ENCODE measurements around the gene SNAI3. TPM values are rescaled to one million over a fixed set of nuclear protein-coding genes. Genes with fewer than 3 reads are reported as not detected.

The SNAI3 gene
- total RNA-seq (2014; rRNA removed; shearing (Covaris generic)), result 19.2 and 19.4 TPM in 2 replicates
- polyA plus RNA-seq (2016; fragmentation: Nextera tagmentation; extraction: Ambion mirVana), result 10.0 and 10.3 TPM in 2 replicates
- long read RNA-seq, transcript SNAI3-201 (3 exons, 1,732 nt), result major isoform, 9 of 10 reads
- long read RNA-seq, partial matches to known transcripts, result 1 of 10 reads
- long read RNA-seq, other reads (novel, unspliced or antisense), result 0 of 10 reads

DNA sequence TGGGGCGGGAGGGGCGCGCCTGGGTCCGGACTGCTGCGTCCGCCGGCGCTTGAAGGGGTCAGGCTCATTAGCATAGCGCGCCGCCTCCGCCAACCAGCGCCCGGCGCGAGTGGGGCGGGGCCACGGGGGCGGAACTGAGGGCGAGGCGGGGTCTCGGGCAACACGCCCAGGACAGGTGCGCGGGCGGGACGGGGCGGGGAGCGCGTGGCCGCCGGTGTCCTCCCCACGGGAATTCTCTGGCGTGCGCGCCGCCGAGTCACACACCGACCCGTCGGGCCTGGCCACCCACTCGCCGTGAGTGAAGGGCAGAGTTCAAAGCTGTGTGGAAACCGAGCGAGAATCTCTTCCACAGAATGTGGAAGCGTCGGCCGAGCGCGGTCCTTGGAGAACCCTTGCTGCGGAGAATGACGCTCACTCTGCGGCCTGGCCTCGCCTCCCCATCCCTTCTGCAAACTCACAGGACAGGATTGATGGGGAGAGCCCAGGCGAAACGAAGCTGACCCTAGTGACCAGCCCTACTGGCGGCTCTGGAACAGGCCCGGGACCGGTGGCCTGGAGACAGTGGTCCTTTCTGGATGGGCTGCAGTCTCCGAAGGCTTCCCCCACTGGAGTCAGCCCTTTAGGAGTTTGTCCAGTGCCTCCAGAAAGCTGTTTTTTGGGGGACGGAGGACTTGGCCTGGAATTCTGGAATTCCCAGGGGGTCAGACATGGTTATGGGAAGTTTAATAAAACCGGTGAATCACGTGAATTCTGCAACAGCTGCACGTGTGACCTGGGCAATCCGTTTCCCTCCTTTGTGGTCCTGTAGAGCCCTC, at the start of gene SNAI3:
Gene SNAI3 (minus strand): TSS at position 69 of the 815 bp plus-strand sequence. CDS start 101 bp downstream, outside the sequence.
- H3K9me2 ChIP-seq (ENCODE audit: insufficient read depth), result no peaks in the 10 kb centered on the region
- Mint-ChIP-seq H3K27ac (no peak within 1 kb of the TSS), H3K9me3 (no peaks in the 10 kb centered on the region), H3K27me3 (ENCODE audit: insufficient read depth, low read depth, poor library complexity) (peaks cover 35% of the 10 kb centered on the region), H3K4me3 (peak within 1 kb of the TSS; percentile 74), H3K36me3 (ENCODE audit: low read depth) (no peaks in the 10 kb centered on the region), H3K4me1 (peaks cover 15% of the 10 kb centered on the region)
- H3K27me3 ChIP-seq (ENCODE audit: insufficient read depth), result peaks cover 10% of the 10 kb centered on the region
- peak within 1 kb of the TSS; percentile 94 for H2AFZ ChIP-seq
- TF ChIP-seq POLR2AphosphoS5 (IDR thresholded peaks at IDR 0.05; ENCODE audit: low read depth) (peak; percentile 62), EZH2 (IDR thresholded peaks at IDR 0.05; ENCODE audit: low read depth, unreplicated experiment) (no peak)
- no peaks in the 10 kb centered on the region for H3K36me3 ChIP-seq (ENCODE audit: insufficient read depth)
- no peak within 1 kb of the TSS for H3K27ac ChIP-seq (ENCODE audit: low read depth)
- peaks cover 9% of the 10 kb centered on the region for H3K4me1 ChIP-seq (ENCODE audit: insufficient read depth)
- H3F3A ChIP-seq (replicated peaks; ENCODE audit: low read depth), result 0 out of 2 replicates have a peak, but pooled peaks cover 6% of the 10 kb centered on the region
- 0 out of 2 replicates have a peak, but pooled peaks cover 3% of the 10 kb centered on the region for H4K20me1 ChIP-seq (replicated peaks; ENCODE audit: insufficient read depth)
- H3K79me2 ChIP-seq (replicated peaks; ENCODE audit: insufficient read depth), result peaks cover 4% of the 10 kb centered on the region
- H3K4me3 ChIP-seq, result peak within 1 kb of the TSS; percentile 96
- peak within 1 kb of the TSS; percentile 97 for H3K4me2 ChIP-seq
- ATAC-seq, result peak; percentile 85
- DNase-seq (ENCODE audit: low spot score), result peak; percentile 96

DNA sequence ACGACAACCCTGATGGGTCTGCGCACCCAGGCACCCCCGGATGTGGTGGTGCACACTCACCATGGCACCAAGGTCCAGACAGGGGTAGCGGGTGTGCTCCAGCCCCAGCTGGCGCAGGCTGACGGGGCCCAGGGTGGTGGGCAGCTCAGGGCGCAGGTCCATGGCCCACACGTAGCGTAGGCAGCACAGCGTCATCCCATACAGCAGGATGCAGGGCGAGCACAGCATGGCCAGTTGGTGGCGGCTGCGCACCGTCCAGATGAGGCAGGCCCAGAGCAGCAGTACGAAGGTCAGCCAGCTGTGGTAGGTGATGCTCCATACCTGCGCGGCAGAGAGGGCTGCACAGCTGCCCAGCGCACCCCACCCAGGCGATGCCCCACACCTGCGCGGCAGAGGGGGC, 49.8 kb upstream of the SNAI3 start:
- peaks cover 3% of the 10 kb centered on the region; the same call in 1 of the 3 replicates for H3K36me3 Mint-ChIP-seq (ENCODE audit: low read depth)
- H3K27me3 Mint-ChIP-seq (ENCODE audit: insufficient read depth, low read depth, poor library complexity), result peaks cover 10% of the 10 kb centered on the region
- H3K4me3 Mint-ChIP-seq, result no peak overlapping the region
- Histone ChIP-seq H3K4me2 (no peak overlapping the region), H2AFZ (no peak overlapping the region), H3K36me3 (ENCODE audit: insufficient read depth) (no peaks in the 10 kb centered on the region; the same call in 1 of the 2 replicates), H3K9me2 (ENCODE audit: insufficient read depth) (no peaks in the 10 kb centered on the region), H3K4me3 (no peak overlapping the region), H3K79me2 (replicated peaks; ENCODE audit: insufficient read depth) (no peaks in the 10 kb centered on the region), H3F3A (replicated peaks; ENCODE audit: low read depth) (no peaks in the 10 kb centered on the region), H3K27ac (ENCODE audit: low read depth) (no peak overlapping the region), H3K27me3 (ENCODE audit: insufficient read depth) (no peaks in the 10 kb centered on the region), H4K20me1 (replicated peaks; ENCODE audit: insufficient read depth) (no peaks in the 10 kb centered on the region), H3K4me1 (ENCODE audit: insufficient read depth) (no peaks in the 10 kb centered on the region)
- no peaks in the 10 kb centered on the region for H3K4me1 Mint-ChIP-seq
- TF ChIP-seq, protein P1, sequence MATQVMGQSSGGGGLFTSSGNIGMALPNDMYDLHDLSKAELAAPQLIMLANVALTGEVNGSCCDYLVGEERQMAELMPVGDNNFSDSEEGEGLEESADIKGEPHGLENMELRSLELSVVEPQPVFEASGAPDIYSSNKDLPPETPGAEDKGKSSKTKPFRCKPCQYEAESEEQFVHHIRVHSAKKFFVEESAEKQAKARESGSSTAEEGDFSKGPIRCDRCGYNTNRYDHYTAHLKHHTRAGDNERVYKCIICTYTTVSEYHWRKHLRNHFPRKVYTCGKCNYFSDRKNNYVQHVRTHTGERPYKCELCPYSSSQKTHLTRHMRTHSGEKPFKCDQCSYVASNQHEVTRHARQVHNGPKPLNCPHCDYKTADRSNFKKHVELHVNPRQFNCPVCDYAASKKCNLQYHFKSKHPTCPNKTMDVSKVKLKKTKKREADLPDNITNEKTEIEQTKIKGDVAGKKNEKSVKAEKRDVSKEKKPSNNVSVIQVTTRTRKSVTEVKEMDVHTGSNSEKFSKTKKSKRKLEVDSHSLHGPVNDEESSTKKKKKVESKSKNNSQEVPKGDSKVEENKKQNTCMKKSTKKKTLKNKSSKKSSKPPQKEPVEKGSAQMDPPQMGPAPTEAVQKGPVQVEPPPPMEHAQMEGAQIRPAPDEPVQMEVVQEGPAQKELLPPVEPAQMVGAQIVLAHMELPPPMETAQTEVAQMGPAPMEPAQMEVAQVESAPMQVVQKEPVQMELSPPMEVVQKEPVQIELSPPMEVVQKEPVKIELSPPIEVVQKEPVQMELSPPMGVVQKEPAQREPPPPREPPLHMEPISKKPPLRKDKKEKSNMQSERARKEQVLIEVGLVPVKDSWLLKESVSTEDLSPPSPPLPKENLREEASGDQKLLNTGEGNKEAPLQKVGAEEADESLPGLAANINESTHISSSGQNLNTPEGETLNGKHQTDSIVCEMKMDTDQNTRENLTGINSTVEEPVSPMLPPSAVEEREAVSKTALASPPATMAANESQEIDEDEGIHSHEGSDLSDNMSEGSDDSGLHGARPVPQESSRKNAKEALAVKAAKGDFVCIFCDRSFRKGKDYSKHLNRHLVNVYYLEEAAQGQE (IDR thresholded peaks at IDR 0.05; ENCODE audit: unreplicated experiment), result no peak
- TF ChIP-seq, protein P2, sequence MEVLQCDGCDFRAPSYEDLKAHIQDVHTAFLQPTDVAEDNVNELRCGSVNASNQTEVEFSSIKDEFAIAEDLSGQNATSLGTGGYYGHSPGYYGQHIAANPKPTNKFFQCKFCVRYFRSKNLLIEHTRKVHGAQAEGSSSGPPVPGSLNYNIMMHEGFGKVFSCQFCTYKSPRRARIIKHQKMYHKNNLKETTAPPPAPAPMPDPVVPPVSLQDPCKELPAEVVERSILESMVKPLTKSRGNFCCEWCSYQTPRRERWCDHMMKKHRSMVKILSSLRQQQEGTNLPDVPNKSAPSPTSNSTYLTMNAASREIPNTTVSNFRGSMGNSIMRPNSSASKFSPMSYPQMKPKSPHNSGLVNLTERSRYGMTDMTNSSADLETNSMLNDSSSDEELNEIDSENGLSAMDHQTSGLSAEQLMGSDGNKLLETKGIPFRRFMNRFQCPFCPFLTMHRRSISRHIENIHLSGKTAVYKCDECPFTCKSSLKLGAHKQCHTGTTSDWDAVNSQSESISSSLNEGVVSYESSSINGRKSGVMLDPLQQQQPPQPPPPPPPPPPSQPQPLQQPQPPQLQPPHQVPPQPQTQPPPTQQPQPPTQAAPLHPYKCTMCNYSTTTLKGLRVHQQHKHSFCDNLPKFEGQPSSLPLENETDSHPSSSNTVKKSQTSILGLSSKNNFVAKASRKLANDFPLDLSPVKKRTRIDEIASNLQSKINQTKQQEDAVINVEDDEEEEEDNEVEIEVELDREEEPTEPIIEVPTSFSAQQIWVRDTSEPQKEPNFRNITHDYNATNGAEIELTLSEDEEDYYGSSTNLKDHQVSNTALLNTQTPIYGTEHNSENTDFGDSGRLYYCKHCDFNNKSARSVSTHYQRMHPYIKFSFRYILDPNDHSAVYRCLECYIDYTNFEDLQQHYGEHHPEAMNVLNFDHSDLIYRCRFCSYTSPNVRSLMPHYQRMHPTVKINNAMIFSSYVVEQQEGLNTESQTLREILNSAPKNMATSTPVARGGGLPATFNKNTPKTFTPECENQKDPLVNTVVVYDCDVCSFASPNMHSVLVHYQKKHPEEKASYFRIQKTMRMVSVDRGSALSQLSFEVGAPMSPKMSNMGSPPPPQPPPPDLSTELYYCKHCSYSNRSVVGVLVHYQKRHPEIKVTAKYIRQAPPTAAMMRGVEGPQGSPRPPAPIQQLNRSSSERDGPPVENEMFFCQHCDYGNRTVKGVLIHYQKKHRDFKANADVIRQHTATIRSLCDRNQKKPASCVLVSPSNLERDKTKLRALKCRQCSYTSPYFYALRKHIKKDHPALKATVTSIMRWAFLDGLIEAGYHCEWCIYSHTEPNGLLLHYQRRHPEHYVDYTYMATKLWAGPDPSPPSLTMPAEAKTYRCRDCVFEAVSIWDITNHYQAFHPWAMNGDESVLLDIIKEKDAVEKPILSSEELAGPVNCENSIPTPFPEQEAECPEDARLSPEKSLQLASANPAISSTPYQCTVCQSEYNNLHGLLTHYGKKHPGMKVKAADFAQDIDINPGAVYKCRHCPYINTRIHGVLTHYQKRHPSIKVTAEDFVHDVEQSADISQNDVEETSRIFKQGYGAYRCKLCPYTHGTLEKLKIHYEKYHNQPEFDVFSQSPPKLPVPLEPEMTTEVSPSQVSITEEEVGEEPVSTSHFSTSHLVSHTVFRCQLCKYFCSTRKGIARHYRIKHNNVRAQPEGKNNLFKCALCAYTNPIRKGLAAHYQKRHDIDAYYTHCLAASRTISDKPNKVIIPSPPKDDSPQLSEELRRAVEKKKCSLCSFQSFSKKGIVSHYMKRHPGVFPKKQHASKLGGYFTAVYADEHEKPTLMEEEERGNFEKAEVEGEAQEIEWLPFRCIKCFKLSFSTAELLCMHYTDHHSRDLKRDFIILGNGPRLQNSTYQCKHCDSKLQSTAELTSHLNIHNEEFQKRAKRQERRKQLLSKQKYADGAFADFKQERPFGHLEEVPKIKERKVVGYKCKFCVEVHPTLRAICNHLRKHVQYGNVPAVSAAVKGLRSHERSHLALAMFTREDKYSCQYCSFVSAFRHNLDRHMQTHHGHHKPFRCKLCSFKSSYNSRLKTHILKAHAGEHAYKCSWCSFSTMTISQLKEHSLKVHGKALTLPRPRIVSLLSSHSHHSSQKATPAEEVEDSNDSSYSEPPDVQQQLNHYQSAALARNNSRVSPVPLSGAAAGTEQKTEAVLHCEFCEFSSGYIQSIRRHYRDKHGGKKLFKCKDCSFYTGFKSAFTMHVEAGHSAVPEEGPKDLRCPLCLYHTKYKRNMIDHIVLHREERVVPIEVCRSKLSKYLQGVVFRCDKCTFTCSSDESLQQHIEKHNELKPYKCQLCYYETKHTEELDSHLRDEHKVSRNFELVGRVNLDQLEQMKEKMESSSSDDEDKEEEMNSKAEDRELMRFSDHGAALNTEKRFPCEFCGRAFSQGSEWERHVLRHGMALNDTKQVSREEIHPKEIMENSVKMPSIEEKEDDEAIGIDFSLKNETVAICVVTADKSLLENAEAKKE (CRISPR knock-in tag; IDR thresholded peaks at IDR 0.05), result no peak
- TF ChIP-seq, protein P3, sequence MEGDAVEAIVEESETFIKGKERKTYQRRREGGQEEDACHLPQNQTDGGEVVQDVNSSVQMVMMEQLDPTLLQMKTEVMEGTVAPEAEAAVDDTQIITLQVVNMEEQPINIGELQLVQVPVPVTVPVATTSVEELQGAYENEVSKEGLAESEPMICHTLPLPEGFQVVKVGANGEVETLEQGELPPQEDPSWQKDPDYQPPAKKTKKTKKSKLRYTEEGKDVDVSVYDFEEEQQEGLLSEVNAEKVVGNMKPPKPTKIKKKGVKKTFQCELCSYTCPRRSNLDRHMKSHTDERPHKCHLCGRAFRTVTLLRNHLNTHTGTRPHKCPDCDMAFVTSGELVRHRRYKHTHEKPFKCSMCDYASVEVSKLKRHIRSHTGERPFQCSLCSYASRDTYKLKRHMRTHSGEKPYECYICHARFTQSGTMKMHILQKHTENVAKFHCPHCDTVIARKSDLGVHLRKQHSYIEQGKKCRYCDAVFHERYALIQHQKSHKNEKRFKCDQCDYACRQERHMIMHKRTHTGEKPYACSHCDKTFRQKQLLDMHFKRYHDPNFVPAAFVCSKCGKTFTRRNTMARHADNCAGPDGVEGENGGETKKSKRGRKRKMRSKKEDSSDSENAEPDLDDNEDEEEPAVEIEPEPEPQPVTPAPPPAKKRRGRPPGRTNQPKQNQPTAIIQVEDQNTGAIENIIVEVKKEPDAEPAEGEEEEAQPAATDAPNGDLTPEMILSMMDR (conservative IDR thresholded peaks at IDR 0.05; ENCODE audit: low read depth in 2 of 2), result 0 out of 4 replicates have a peak, but pooled peaks of 1 of the 2 experiments have one; percentile 7
- no peak overlapping the region for H3K27ac Mint-ChIP-seq
- ATAC-seq (no peak), DNase-seq (ENCODE audit: low spot score) (no peak)
- H3K9me3 Mint-ChIP-seq, result no peaks in the 10 kb centered on the region

All from GM23338 (cell line).